ENCODE results near the gene FBXW11. TPM values are rescaled to one million over a fixed set of nuclear protein-coding genes. Genes with fewer than 3 reads are reported as not detected.
"Not testable (repeated sequence)": the region's sequence is repeated elsewhere in the genome, so short reads cannot be mapped to it uniquely, and the experiment has no call there.

The FBXW11 gene
- total RNA-seq, 2 experiments from 2014 or later, result 60.5 to 61.2 TPM

GRCh38 chr5:171992813-171993212 lies 13.6 kb downstream of the FBXW11 start:
- POLR2A ChIA-PET, result no interaction called here
- CTCF ChIA-PET, result interaction anchor here (0.9 kb wide), 1 partner anchor 9 kb away, joined by 3 read pairs; no protein-coding TSS in a partner anchor

- POLR2A ChIA-PET, result no interaction called here
- CTCF ChIA-PET, result interaction anchor here (0.9 kb wide), 1 partner anchor 10 kb away, joined by 3 read pairs; no protein-coding TSS in a partner anchor
Observed at GRCh38 chr5:171992305-171992704, 14.1 kb downstream of the FBXW11 start.

DNA sequence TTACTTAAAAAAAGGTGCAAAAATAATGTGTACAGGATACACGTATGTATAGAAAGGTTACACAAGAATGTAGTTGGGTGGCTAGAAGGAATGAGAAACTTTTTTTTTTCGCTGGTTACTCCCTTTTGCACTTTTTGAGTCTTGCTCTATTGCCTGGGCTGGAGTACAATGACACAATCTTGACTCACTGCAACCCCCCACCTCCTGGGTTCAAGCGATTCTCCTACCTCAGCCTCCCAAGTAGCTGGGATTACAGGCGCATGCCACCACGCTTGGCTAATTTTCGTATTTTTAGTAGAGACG lies 15.8 kb downstream of the FBXW11 start:
- ChIA-PET POLR2A (no interaction called here), CTCF (interaction anchor here (0.8 kb wide), 1 partner anchor 15 kb away, joined by 3 read pairs; no protein-coding TSS in a partner anchor)

- CTCF ChIA-PET, result interaction anchor here (0.8 to 0.9 kb wide), 3 partner anchors 16 to 29 kb away, joined by 3 to 4 read pairs (median 3); partner anchors contain the start of gene FBXW11
- POLR2A ChIA-PET, result interaction anchor here (0.7 kb wide), 1 partner anchor 16 kb away, joined by 3 read pairs; the partner anchor contains the start of gene FBXW11
Observed at GRCh38 chr5:171989946-171990712, 16.3 kb downstream of the FBXW11 start.

DNA sequence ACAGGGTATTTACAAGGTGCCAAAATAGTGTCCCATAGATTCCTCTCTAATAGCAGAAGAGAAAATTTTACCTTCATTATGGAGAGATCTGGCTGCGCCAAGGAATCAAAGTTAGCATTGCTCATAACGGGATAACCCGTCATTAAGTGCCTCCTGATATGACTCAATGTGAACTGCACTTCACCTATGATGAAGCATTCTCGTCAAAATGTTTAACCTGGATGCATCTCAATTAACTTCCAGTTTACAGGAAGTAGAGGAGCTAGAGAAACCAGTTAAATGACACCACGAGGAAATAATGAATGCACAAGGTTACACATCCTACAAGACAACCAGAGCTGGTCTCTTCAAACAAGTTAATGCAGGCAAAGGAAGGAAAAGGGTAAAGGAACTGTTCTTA lies 17.2 kb downstream of the FBXW11 start:
- CTCF ChIA-PET, result interaction anchor here (0.8 to 0.9 kb wide), 2 partner anchors 17 to 28 kb away, joined by 3 to 4 read pairs; partner anchors contain the start of gene FBXW11
- POLR2A ChIA-PET, result interaction anchor here (0.7 kb wide), 1 partner anchor 17 kb away, joined by 3 read pairs; the partner anchor contains the start of gene FBXW11

DNA sequence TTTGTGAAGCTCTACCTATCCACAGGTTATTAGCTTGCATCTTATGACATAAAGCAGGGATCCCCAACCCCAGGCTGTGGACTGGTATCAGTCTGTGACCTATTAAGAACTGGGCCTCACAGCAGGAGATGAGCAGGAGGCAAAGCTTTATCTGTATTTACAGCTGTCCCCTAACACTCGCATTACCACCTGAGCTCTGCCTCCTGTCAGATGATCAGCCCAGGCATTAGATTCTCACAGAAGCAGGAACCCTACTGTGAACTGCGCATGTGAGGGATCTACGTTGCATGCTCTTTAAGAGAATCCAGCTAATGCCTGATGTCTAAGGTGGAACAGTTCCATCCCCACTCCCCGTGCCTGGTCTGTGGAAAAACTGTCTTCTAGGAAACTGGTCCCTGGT lies 19.7 kb downstream of the FBXW11 start:
- CTCF ChIA-PET, result interaction anchor here (1.0 kb wide), 1 partner anchor 70 kb away, joined by 3 read pairs; no protein-coding TSS in a partner anchor
- POLR2A ChIA-PET, result interaction anchor here (0.5 to 2.9 kb wide), 2 partner anchors 20 to 125 kb away, joined by 3 to 8 read pairs; partner anchors contain the start of gene FBXW11

GRCh38 chr5:171984748-171985419 lies 21.6 kb downstream of the FBXW11 start:
- POLR2A ChIA-PET, result interaction anchor here (1.3 to 2.9 kb wide), 2 partner anchors 20 to 22 kb away, joined by 8 read pairs; partner anchors contain the start of gene FBXW11
- CTCF ChIA-PET, result interaction anchor here (1.1 kb wide), 1 partner anchor 22 kb away, joined by 3 read pairs; no protein-coding TSS in a partner anchor

DNA sequence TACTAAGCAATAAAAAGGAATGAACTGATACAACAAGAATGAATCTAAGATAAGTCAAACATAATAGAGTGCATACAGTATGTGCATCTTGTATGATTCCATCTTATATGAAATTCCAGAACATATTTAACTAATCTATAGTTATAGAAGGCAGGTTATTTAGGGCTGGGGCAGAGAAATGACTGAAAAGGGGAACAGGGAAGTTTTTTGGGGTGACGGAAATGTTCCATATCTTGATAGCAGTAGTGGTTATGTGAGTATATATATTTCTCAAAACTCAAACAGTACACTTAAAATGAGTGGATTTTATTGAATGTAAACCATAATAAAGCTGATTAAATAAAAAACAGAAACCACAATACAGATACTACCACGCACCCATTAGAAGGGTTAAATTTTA lies 24.6 kb downstream of the FBXW11 start:
- CTCF ChIA-PET, result no interaction called here
- POLR2A ChIA-PET, result no interaction called here

- ChIA-PET CTCF (no interaction called here), POLR2A (interaction anchor here (0.6 kb wide), 1 partner anchor 132 kb away, joined by 3 read pairs; no protein-coding TSS in a partner anchor)
Observed at GRCh38 chr5:171980792-171981191, 25.6 kb downstream of the FBXW11 start.

DNA sequence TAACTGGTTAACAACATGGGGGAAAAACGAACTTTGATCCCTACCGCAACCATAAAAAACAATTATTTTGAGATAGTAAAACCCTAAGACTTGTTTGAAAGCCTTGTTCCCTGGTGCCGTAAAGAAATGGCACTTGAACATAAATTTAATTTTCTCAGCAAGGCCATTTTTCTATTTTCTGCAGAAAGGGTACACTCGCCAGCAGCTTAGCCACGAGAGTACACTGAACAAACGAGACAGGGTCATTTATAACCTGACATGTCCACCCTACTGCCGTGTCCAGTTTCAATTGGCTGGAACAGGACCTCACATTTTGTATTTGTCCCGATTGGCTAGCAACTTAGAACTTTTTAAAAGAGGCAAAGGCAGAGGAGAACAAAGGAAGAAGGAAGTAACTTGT lies 26.8 kb downstream of the FBXW11 start:
- ChIA-PET CTCF (no interaction called here), POLR2A (no interaction called here)

DNA sequence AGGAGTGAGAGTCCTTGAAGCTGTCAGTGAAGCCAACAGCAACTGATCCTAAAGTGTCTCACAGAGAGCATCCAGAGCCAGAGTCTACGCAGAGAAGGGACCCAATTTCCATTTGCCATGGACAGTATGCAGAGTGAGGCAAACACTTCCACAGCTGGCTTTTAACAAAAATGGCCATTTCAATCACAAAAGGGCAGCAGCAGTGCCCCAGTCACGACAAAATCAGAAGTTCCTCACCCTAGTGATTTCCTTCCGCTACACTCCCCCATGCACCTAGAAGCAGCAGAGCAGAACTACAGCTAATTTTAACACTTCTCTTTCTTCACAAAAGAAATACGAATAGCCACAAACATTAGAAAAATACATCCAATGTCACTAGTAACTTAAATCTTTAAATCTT lies 27.9 kb downstream of the FBXW11 start:
- ChIA-PET POLR2A (no interaction called here), CTCF (interaction anchor here (0.6 kb wide), 1 partner anchor 55 kb away, joined by 3 read pairs; no protein-coding TSS in a partner anchor)

- ChIA-PET CTCF (no interaction called here), POLR2A (no interaction called here)
Observed at GRCh38 chr5:171978016-171978415, 28.4 kb downstream of the FBXW11 start.

GRCh38 chr5:171977244-171977950 lies 29.0 kb downstream of the FBXW11 start:
- POLR2A ChIA-PET, CTCF ChIA-PET: not testable (repeated sequence)

DNA sequence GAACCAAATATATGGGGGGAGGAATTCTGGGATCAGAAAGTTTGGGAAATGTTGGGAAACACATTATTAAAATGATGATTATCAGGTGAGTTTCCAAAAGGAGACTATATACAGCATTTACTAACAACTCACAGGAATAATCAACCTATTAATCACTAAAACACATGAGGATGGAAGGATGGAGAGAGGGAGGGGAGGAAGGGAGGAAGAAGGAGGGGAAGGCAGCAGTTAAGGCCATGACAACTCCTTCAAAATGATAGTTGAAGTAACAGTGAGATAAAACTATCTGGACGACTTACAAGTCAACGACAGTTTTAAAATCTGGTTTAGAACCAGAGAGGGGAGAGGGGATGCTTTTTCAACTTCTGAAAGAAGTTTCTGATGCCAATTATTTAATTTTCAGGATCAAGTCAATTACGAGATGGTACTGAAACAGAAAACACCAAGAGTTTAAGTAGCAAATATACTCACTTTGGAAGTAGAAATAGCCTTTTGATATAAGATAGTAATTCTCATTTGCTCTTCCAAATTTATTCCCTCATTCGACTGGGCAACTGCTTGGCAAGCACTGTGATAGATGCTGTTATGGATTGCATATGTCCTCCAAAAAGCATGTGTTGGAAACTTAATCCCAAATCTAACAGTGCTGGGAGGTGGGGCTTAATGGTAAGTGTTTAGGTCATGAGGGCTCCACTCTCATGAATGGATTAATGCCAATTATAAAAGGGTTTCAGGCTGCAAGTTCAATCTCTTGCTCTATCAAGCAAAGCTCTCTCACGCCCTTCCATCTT lies 30.4 kb downstream of the FBXW11 start:
- POLR2A ChIA-PET, result no interaction called here

GRCh38 chr5:171975262-171975876 lies 31.1 kb downstream of the FBXW11 start:
- ChIA-PET CTCF (no interaction called here), POLR2A (no interaction called here)

More for the DNA sequence above, 30.4 kb downstream of the FBXW11 start:
- CTCF ChIA-PET, result no interaction called here

DNA sequence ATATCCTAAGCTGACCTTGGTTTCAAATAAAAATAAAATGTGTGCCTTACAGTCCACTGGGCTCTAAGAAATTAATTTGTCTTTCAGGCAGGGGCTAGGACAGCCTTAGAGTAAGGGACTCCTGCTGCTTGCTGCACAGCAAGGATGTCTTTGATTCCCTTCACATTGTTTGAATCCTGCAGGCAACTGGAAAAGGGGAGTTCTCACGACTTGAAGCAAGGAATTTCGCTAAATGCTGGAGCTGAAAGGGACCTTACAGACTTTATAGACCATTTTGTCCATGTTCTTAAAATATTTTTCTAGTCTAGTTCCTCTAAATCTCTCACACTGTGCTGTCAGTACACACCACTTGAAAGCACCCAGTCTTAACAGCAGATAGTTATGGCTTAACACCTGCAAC lies 35.6 kb downstream of the FBXW11 start:
- ChIA-PET POLR2A (no interaction called here), CTCF (no interaction called here)

GRCh38 chr5:171969288-171969880 lies 37.1 kb downstream of the FBXW11 start:
- ChIA-PET POLR2A (no interaction called here), CTCF (no interaction called here)

GRCh38 chr5:171968531-171968930 lies 37.9 kb downstream of the FBXW11 start:
- POLR2A ChIA-PET, result no interaction called here

More at GRCh38 chr5:171968531-171968930, 37.9 kb downstream of the FBXW11 start:
- CTCF ChIA-PET, result interaction anchor here (1.1 kb wide), 1 partner anchor 15 kb away, joined by 3 read pairs; no protein-coding TSS in a partner anchor

Measured in activated CD8-positive, alpha-beta memory T cell treated with anti-CD3 and anti-CD28 coated beads for 36 hours (primary cell).